ENCODE data around the gene TANK. TPM values are rescaled to one million over a fixed set of nuclear protein-coding genes. Genes with fewer than 3 reads are reported as not detected.
A peak's percentile ranks its signal among the peaks of the same experiment; 100 is the strongest.
"Not testable (repeated sequence)": the region's sequence is repeated elsewhere in the genome, so short reads cannot be mapped to it uniquely, and the experiment has no call there.

TANK gene
- total and polyA plus RNA-seq, 4 donors, result 17.2 to 62.1 (median 42.3) TPM

- TF ChIP-seq RXRA (IDR thresholded peaks at IDR 0.05) (no peak), FOXA2 (IDR thresholded peaks at IDR 0.05) (no peak), GABPA (IDR thresholded peaks at IDR 0.05 in 1 of 2, conservative IDR thresholded peaks at IDR 0.05 in 1 of 2) (no peak), NR2F2 (IDR thresholded peaks at IDR 0.05) (no peak)
- WGBS, result 92% methylated on average over 1 of the region's 1 CpG
- H3K27ac ChIP-seq (ENCODE audit: low read depth in 1 of 2, low read length in 2 of 2), result no peak overlapping the region
Observed at GRCh38 chr2:161131804-161132203, 28.4 kb upstream of the TANK start.

GRCh38 chr2:161132384-161132783 is 27.8 kb upstream of the TANK start:
- WGBS, result 97% methylated on average over 5 of the region's 5 CpGs
- not testable (repeated sequence) for H3K9ac ChIP-seq (ENCODE audit: low read depth in 1 of 2, low read length in 2 of 2); H3K4me1 ChIP-seq (ENCODE audit: control insufficient read depth in 4 of 4, insufficient read depth in 4 of 4, low read length in 3 of 4); H3K36me3 ChIP-seq (ENCODE audit: control insufficient read depth in 4 of 4, insufficient read depth in 3 of 4, low read depth in 1 of 4, low read length in 3 of 4); H3K4me3 ChIP-seq (ENCODE audit: low read depth in 1 of 3, low read length in 3 of 3); H3K9me3 ChIP-seq (ENCODE audit: control insufficient read depth in 4 of 4, low read length in 3 of 4); DNase-seq (ENCODE audit: low spot score); H3K27ac ChIP-seq (ENCODE audit: low read depth in 1 of 2, low read length in 2 of 2); H3K27me3 ChIP-seq (ENCODE audit: control insufficient read depth in 4 of 4, insufficient read depth in 4 of 4, low read length in 3 of 4)

More at GRCh38 chr2:161131804-161132203, 28.4 kb upstream of the TANK start:
- no peak overlapping the region for H3K4me3 ChIP-seq (ENCODE audit: low read depth in 1 of 3, low read length in 3 of 3)
- H3K9me3 ChIP-seq (ENCODE audit: control insufficient read depth in 4 of 4, low read length in 3 of 4), result no peaks in the 10 kb centered on the region
- no peak for DNase-seq (ENCODE audit: low spot score)
- no peaks in the 10 kb centered on the region for H3K27me3 ChIP-seq (ENCODE audit: control insufficient read depth in 4 of 4, insufficient read depth in 4 of 4, low read length in 3 of 4)
- H3K36me3 ChIP-seq (ENCODE audit: control insufficient read depth in 4 of 4, insufficient read depth in 3 of 4, low read depth in 1 of 4, low read length in 3 of 4), result no peaks in the 10 kb centered on the region
- peaks cover 2 to 9% (median 7%) of the 10 kb centered on the region in 4 donors for H3K4me1 ChIP-seq (ENCODE audit: control insufficient read depth in 4 of 4, insufficient read depth in 4 of 4, low read length in 3 of 4)
- no peak overlapping the region for H3K9ac ChIP-seq (ENCODE audit: low read depth in 1 of 2, low read length in 2 of 2)

- H3K36me3 ChIP-seq (ENCODE audit: control insufficient read depth in 4 of 4, insufficient read depth in 3 of 4, low read depth in 1 of 4, low read length in 3 of 4), result no peaks in the 10 kb centered on the region
- 95% methylated on average over 6 of the region's 6 CpGs for WGBS
- H3K27ac ChIP-seq (ENCODE audit: low read depth in 1 of 2, low read length in 2 of 2), result no peak overlapping the region
- peaks cover 2 to 9% (median 7%) of the 10 kb centered on the region in 4 donors for H3K4me1 ChIP-seq (ENCODE audit: control insufficient read depth in 4 of 4, insufficient read depth in 4 of 4, low read length in 3 of 4)
- H3K9ac ChIP-seq (ENCODE audit: low read depth in 1 of 2, low read length in 2 of 2), result no peak overlapping the region
- DNase-seq (ENCODE audit: low spot score), result no peak
- no peaks in the 10 kb centered on the region for H3K9me3 ChIP-seq (ENCODE audit: control insufficient read depth in 4 of 4, low read length in 3 of 4)
- no peaks in the 10 kb centered on the region for H3K27me3 ChIP-seq (ENCODE audit: control insufficient read depth in 4 of 4, insufficient read depth in 4 of 4, low read length in 3 of 4)
- no peak for TF ChIP-seq NR2F2 (IDR thresholded peaks at IDR 0.05)
- TF ChIP-seq YY1 (IDR thresholded peaks at IDR 0.05), result no peak
- TF ChIP-seq EGR1 (IDR thresholded peaks at IDR 0.05; ENCODE audit: low read depth in 2 of 2), result no peak
- TF ChIP-seq SP1 (IDR thresholded peaks at IDR 0.05), result no peak
- TF ChIP-seq HNF4A (conservative IDR thresholded peaks at IDR 0.05), result no peak
- H3K4me3 ChIP-seq (ENCODE audit: low read depth in 1 of 3, low read length in 3 of 3), result no peak overlapping the region
Observed at GRCh38 chr2:161133366-161133765, 26.9 kb upstream of the TANK start.

- WGBS, result 60% methylated on average over 9 of the region's 9 CpGs
- Histone ChIP-seq H3K4me1 (ENCODE audit: control insufficient read depth in 4 of 4, insufficient read depth in 4 of 4, low read length in 3 of 4) (peaks cover 2 to 9% (median 7%) of the 10 kb centered on the region in 4 donors), H3K4me3 (ENCODE audit: low read depth in 1 of 3, low read length in 3 of 3) (no peak overlapping the region), H3K9me3 (ENCODE audit: control insufficient read depth in 4 of 4, low read length in 3 of 4) (no peaks in the 10 kb centered on the region), H3K27ac (ENCODE audit: low read depth in 1 of 2, low read length in 2 of 2) (no peak overlapping the region), H3K27me3 (ENCODE audit: control insufficient read depth in 4 of 4, insufficient read depth in 4 of 4, low read length in 3 of 4) (no peaks in the 10 kb centered on the region), H3K36me3 (ENCODE audit: control insufficient read depth in 4 of 4, insufficient read depth in 3 of 4, low read depth in 1 of 4, low read length in 3 of 4) (no peaks in the 10 kb centered on the region), H3K9ac (ENCODE audit: low read depth in 1 of 2, low read length in 2 of 2) (no peak overlapping the region)
- DNase-seq (ENCODE audit: low spot score), result no peak
- peak; percentile 67 for TF ChIP-seq FOXA1 (IDR thresholded peaks at IDR 0.05)
- TF ChIP-seq CTCF (IDR thresholded peaks at IDR 0.05; ENCODE audit: low read depth, low read length, missing input control), result no peak
- no peak for TF ChIP-seq GABPA (IDR thresholded peaks at IDR 0.05 in 1 of 2, conservative IDR thresholded peaks at IDR 0.05 in 1 of 2)
- TF ChIP-seq RXRA (IDR thresholded peaks at IDR 0.05), result no peak
- no peak for TF ChIP-seq RAD21 (IDR thresholded peaks at IDR 0.05)
- peak; percentile 91 for TF ChIP-seq FOXA2 (IDR thresholded peaks at IDR 0.05)
Observed at GRCh38 chr2:161134547-161135518, 25.4 kb upstream of the TANK start.
